Measurements from ENCODE around the gene MBD6.

GRCh38 chr12:57490126-57490525 lies 32.5 kb upstream of the MBD6 start:
- TF ChIP-seq CTCF (IDR thresholded peaks at IDR 0.05) = no peak
- TF ChIP-seq POLR2AphosphoS5 (IDR thresholded peaks at IDR 0.05) = no peak
